Osteoblast (primary cell): ENCODE data around the gene SUMF2. TPM values are rescaled to one million over a fixed set of nuclear protein-coding genes. Genes with fewer than 3 reads are reported as not detected.
"Not testable (repeated sequence)": the region's sequence is repeated elsewhere in the genome, so short reads cannot be mapped to it uniquely, and the experiment has no call there.

Experiments
- DNase-seq: peaks from one replicate; pipeline ENCODE4 v3.0.0; 2011; ENCODE audit warnings: low spot score, mixed read lengths; ENCODE audit not compliant: insufficient read length; ENCODE audit errors: missing footprints
- H2AFZ ChIP-seq: 2 replicates; pipeline ENCODE4 v1.6.0; 2011; ENCODE audit warnings: mild to moderate bottlenecking, low read length
- H3K27ac ChIP-seq: 2 replicates; pipeline ENCODE4 v1.5.1; 2011; ENCODE audit warnings: mild to moderate bottlenecking, low read depth, low read length, moderate library complexity
- H3K27me3 ChIP-seq: 2 replicates; pipeline ENCODE4 v1.6.0; 2012; ENCODE audit warnings: mild to moderate bottlenecking, control low read depth, inconsistent platforms, low read length, moderate library complexity; ENCODE audit not compliant: insufficient read depth
- H3K36me3 ChIP-seq: 2 replicates; pipeline ENCODE4 v1.5.1; 2011; ENCODE audit warnings: mild to moderate bottlenecking, low read length, control low read depth, moderate library complexity; ENCODE audit not compliant: insufficient read depth
- H3K4me1 ChIP-seq: 2 replicates; pipeline ENCODE4 v1.5.1; 2011; ENCODE audit warnings: mild to moderate bottlenecking, low read length, control low read depth, moderate library complexity; ENCODE audit not compliant: insufficient read depth
- H3K4me2 ChIP-seq: 2 replicates; pipeline ENCODE4 v1.6.0; 2011; ENCODE audit warnings: mild to moderate bottlenecking, low read length; ENCODE audit not compliant: insufficient read depth
- H3K4me3 ChIP-seq: fragments of 200-600 bp; sonication (generic); 3 replicates; pipeline ENCODE4 v1.5.1; 2012; ENCODE audit warnings: mild to moderate bottlenecking, low read length, inconsistent platforms; ENCODE audit not compliant: insufficient read depth
- H3K79me2 ChIP-seq: 2 replicates; pipeline ENCODE4 v1.6.0; 2012; ENCODE audit warnings: mild to moderate bottlenecking, low read length, control low read depth, inconsistent platforms; ENCODE audit not compliant: insufficient read depth
- H3K9me3 ChIP-seq: 2 replicates; pipeline ENCODE4 v1.5.1; 2011; ENCODE audit warnings: low read depth, low read length, control low read depth
- H4K20me1 ChIP-seq: 2 replicates; pipeline ENCODE4 v1.6.0; 2012; ENCODE audit warnings: mild to moderate bottlenecking, low read length, control low read depth; ENCODE audit not compliant: insufficient read depth
- CTCF ChIP-seq: IDR thresholded peaks from 2 replicates; pipeline ENCODE4 v1.5.1; 2011; ENCODE audit warnings: mild to moderate bottlenecking, low read depth, low read length, moderate library complexity; ENCODE audit errors: extremely low read depth
- total RNA-seq: library from RNA; depleted of rRNA; stranded (reverse); fragments of >200 nt; gene quantifications from 2 replicates; pipeline ENCODE4 v1.2.3, GENCODE V29; 2012

The SUMF2 gene
- total RNA-seq, 1 donor = 230 TPM

- Histone ChIP-seq H3K27ac (peak overlapping the region; percentile 12), H3K27me3 (no peaks in the 10 kb centered on the region), H3K4me2 (peak overlapping the region; percentile 95), H3K4me3 (peak overlapping the region; percentile 88), H3K4me1 (no peaks in the 10 kb centered on the region), H4K20me1 (no peaks in the 10 kb centered on the region), H2AFZ (peak overlapping the region; percentile 96), H3K9me3 (no peaks in the 10 kb centered on the region), H3K36me3 (peaks cover 10% of the 10 kb centered on the region), H3K79me2 (peaks cover 3% of the 10 kb centered on the region)
- peak; percentile 95 for DNase-seq
- TF ChIP-seq CTCF = peak; percentile 22
These were observed 30.2 kb upstream of the SUMF2 start for GRCh38 chr7:56033671-56034432.

- H3K27ac ChIP-seq = no peak overlapping the region
- H3K36me3 ChIP-seq = no peaks in the 10 kb centered on the region
- H2AFZ ChIP-seq = no peak overlapping the region
- no peaks in the 10 kb centered on the region for H4K20me1 ChIP-seq
- H3K27me3 ChIP-seq = no peaks in the 10 kb centered on the region
- no peak overlapping the region for H3K4me2 ChIP-seq
- no peak for DNase-seq
- no peaks in the 10 kb centered on the region for H3K79me2 ChIP-seq
- TF ChIP-seq CTCF = no peak
- H3K4me3 ChIP-seq = no peak overlapping the region
- no peaks in the 10 kb centered on the region for H3K9me3 ChIP-seq
- no peaks in the 10 kb centered on the region for H3K4me1 ChIP-seq
These were observed 23.4 kb upstream of the SUMF2 start for GRCh38 chr7:56040730-56041129.

- DNase-seq = not testable (repeated sequence)
- H3K4me1 ChIP-seq = peaks cover 30% of the 10 kb centered on the region
These were observed 18.3 kb upstream of the SUMF2 start for GRCh38 chr7:56045758-56046157.

DNA sequence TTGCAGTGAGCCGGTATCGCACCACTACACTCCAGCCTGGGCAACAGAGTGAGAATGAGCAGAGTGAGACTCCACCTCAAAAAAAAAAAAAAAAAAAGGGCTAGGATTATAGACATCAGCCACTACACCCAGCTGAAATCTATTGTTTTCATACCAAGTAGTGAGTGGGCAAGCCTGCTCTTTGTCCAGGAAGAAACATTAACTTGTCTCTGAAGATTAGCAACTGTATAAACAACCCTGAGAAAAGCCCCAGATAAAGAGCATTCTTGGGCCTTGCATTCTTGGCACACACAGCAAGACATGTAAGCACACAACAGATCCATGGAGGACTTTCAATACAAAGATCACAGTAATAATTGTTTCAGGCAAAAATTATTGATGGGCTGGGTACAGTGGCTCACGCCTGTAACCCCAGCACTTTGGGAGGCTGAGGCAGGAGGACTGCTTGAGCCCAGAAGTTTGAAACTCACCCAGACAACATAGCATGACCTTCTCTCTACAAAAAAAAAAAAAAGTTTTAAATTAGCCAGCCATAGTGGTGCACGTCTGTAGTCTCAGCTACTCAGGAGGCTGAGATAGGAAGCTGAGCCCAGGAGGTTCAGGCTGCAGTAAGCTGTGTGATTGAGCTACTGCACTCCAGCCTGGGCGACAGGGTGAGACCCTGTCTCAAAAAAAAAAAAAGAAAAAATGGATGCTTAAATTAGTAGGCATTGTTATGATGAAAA, 17.2 kb upstream of the SUMF2 start:
- peak; percentile 89 for DNase-seq
- peaks cover 30% of the 10 kb centered on the region for H3K4me1 ChIP-seq
- no peaks in the 10 kb centered on the region for H4K20me1 ChIP-seq
- H3K27me3 ChIP-seq = no peaks in the 10 kb centered on the region
- peaks cover 18% of the 10 kb centered on the region for H3K79me2 ChIP-seq
- no peaks in the 10 kb centered on the region for H3K9me3 ChIP-seq
- H3K4me3 ChIP-seq = no peak overlapping the region
- peak overlapping the region; percentile 60 for H3K27ac ChIP-seq
- peak overlapping the region; percentile 39 for H3K4me2 ChIP-seq
- H3K36me3 ChIP-seq = no peaks in the 10 kb centered on the region
- peak overlapping the region; percentile 51 for H2AFZ ChIP-seq
- TF ChIP-seq CTCF = no peak

More at GRCh38 chr7:56045758-56046157, 18.3 kb upstream of the SUMF2 start:
- H3K79me2 ChIP-seq, H3K27me3 ChIP-seq, H3K4me3 ChIP-seq, H4K20me1 ChIP-seq, H2AFZ ChIP-seq, H3K36me3 ChIP-seq, H3K27ac ChIP-seq, H3K4me2 ChIP-seq, H3K9me3 ChIP-seq: not testable (repeated sequence)

GRCh38 chr7:56047446-56048116, 16.5 kb upstream of the SUMF2 start:
- Histone ChIP-seq H3K79me2 (peaks cover 25% of the 10 kb centered on the region), H3K27ac (peak overlapping the region; percentile 60), H3K4me1 (peaks cover 33% of the 10 kb centered on the region)
- H3K9me3 ChIP-seq, H3K4me2 ChIP-seq, H2AFZ ChIP-seq, H3K4me3 ChIP-seq, DNase-seq, H4K20me1 ChIP-seq, H3K27me3 ChIP-seq, H3K36me3 ChIP-seq: not testable (repeated sequence)
